ENCODE results near the gene ZIC2.

The ZIC2 gene

GRCh38 chr13:99959540-99960230, 21.9 kb upstream of the ZIC2 start:
- no peak for DNase-seq (ENCODE audit: low read depth in 2 of 2)

GRCh38 chr13:99960663-99961311, 20.8 kb upstream of the ZIC2 start:
- DNase-seq (ENCODE audit: low read depth in 2 of 2): no peak

- no peak for DNase-seq (ENCODE audit: low read depth in 2 of 2)
These were observed 19.9 kb upstream of the ZIC2 start for GRCh38 chr13:99961636-99962035.

GRCh38 chr13:99962242-99962641, 19.3 kb upstream of the ZIC2 start:
- DNase-seq (ENCODE audit: low read depth in 2 of 2): no peak

- no peak for DNase-seq (ENCODE audit: low read depth in 2 of 2)
These were observed 17.7 kb upstream of the ZIC2 start for GRCh38 chr13:99963816-99964339.

GRCh38 chr13:99965329-99966000, 16.1 kb upstream of the ZIC2 start:
- no peak for DNase-seq (ENCODE audit: low read depth in 2 of 2)

- no peak for DNase-seq (ENCODE audit: low read depth in 2 of 2)
These were observed 15.3 kb upstream of the ZIC2 start for GRCh38 chr13:99966064-99966805.

GRCh38 chr13:99967498-99967868, 14.1 kb upstream of the ZIC2 start:
- no peak for DNase-seq (ENCODE audit: low read depth in 2 of 2)

- no peak for DNase-seq (ENCODE audit: low read depth in 2 of 2)
These were observed 13.6 kb upstream of the ZIC2 start for GRCh38 chr13:99967869-99968520.

GRCh38 chr13:99968521-99969452, 12.8 kb upstream of the ZIC2 start:
- DNase-seq (ENCODE audit: low read depth in 2 of 2): no peak

GRCh38 chr13:99969453-99969918, 12.1 kb upstream of the ZIC2 start:
- DNase-seq (ENCODE audit: low read depth in 2 of 2): no peak

- DNase-seq (ENCODE audit: low read depth in 2 of 2): no peak
These were observed 11.5 kb upstream of the ZIC2 start for GRCh38 chr13:99969919-99970650.

- no peak for DNase-seq (ENCODE audit: low read depth in 2 of 2)
These were observed 10.7 kb upstream of the ZIC2 start for GRCh38 chr13:99970651-99971575.

GRCh38 chr13:99971576-99972189, 9.9 kb upstream of the ZIC2 start, which contains the start of gene ZIC5:
Gene ZIC5, minus strand, starts transcription at chr13:99971767. Its CDS starts 164 bp downstream, at chr13:99971603.
- no peak for DNase-seq (ENCODE audit: low read depth in 2 of 2)

- DNase-seq (ENCODE audit: low read depth in 2 of 2): no peak
These were observed 9.3 kb upstream of the ZIC2 start for GRCh38 chr13:99972190-99972731.

- no peak for DNase-seq (ENCODE audit: low read depth in 2 of 2)
These were observed 8.3 kb upstream of the ZIC2 start for GRCh38 chr13:99973163-99973807.

- DNase-seq (ENCODE audit: low read depth in 2 of 2): no peak
These were observed 7.8 kb upstream of the ZIC2 start for GRCh38 chr13:99973808-99974185.
